Measurements from ENCODE around the gene DACT2. TPM values are rescaled to one million over a fixed set of nuclear protein-coding genes. Genes with fewer than 3 reads are reported as not detected.
"Not testable (repeated sequence)": the region's sequence is repeated elsewhere in the genome, so short reads cannot be mapped to it uniquely, and the experiment has no call there.

The DACT2 gene
- polyA plus RNA-seq, 2 donors = 0.83 to 1.2 TPM

GRCh38 chr6:168273441-168274036 is 46.0 kb downstream of the DACT2 start:
- Histone ChIP-seq H3K27ac (ENCODE audit: low read depth in 2 of 2, low read length in 1 of 2) (no peak overlapping the region), H3K36me3 (ENCODE audit: control insufficient read depth in 2 of 2, insufficient read depth in 2 of 2, low read length in 1 of 2) (no peaks in the 10 kb centered on the region), H3K9me3 (ENCODE audit: control insufficient read depth in 2 of 2, insufficient read depth in 1 of 2, low read depth in 1 of 2, low read length in 1 of 2) (no peaks in the 10 kb centered on the region), H3K4me1 (ENCODE audit: control insufficient read depth in 2 of 2, insufficient read depth in 2 of 2, low read length in 1 of 2) (peaks cover 0 to 8% of the 10 kb centered on the region in 2 donors), H3K4me3 (ENCODE audit: low read depth in 1 of 2, low read length in 2 of 2) (no peak overlapping the region), H3K27me3 (ENCODE audit: control insufficient read depth in 1 of 2, insufficient read depth in 2 of 2, low read length in 2 of 2) (no peaks in the 10 kb centered on the region)
- WGBS, 2 donors = 58 to 75% methylated on average over 17 of the region's 17 CpGs

- no peaks in the 10 kb centered on the region for H3K9me3 ChIP-seq (ENCODE audit: control insufficient read depth in 2 of 2, insufficient read depth in 1 of 2, low read depth in 1 of 2, low read length in 1 of 2)
- peaks cover 0 to 8% of the 10 kb centered on the region in 2 donors for H3K4me1 ChIP-seq (ENCODE audit: control insufficient read depth in 2 of 2, insufficient read depth in 2 of 2, low read length in 1 of 2)
- no peak overlapping the region for H3K4me3 ChIP-seq (ENCODE audit: low read depth in 1 of 2, low read length in 2 of 2)
- 32% methylated on average over 17 of the region's 17 CpGs for WGBS, 2 donors
- H3K27me3 ChIP-seq (ENCODE audit: control insufficient read depth in 1 of 2, insufficient read depth in 2 of 2, low read length in 2 of 2) = no peaks in the 10 kb centered on the region
- no peak overlapping the region for H3K27ac ChIP-seq (ENCODE audit: low read depth in 2 of 2, low read length in 1 of 2)
- no peaks in the 10 kb centered on the region for H3K36me3 ChIP-seq (ENCODE audit: control insufficient read depth in 2 of 2, insufficient read depth in 2 of 2, low read length in 1 of 2)
Observed at GRCh38 chr6:168272415-168273325, 46.9 kb downstream of the DACT2 start.

GRCh38 chr6:168270274-168271172 is 49.1 kb downstream of the DACT2 start:
- Histone ChIP-seq H3K27me3 (ENCODE audit: control insufficient read depth in 1 of 2, insufficient read depth in 2 of 2, low read length in 2 of 2) (no peaks in the 10 kb centered on the region), H3K9me3 (ENCODE audit: control insufficient read depth in 2 of 2, insufficient read depth in 1 of 2, low read depth in 1 of 2, low read length in 1 of 2) (no peaks in the 10 kb centered on the region), H3K4me1 (ENCODE audit: control insufficient read depth in 2 of 2, insufficient read depth in 2 of 2, low read length in 1 of 2) (peaks cover 0 to 8% of the 10 kb centered on the region in 2 donors), H3K36me3 (ENCODE audit: control insufficient read depth in 2 of 2, insufficient read depth in 2 of 2, low read length in 1 of 2) (no peaks in the 10 kb centered on the region), H3K27ac (ENCODE audit: low read depth in 2 of 2, low read length in 1 of 2) (no peak overlapping the region), H3K4me3 (ENCODE audit: low read depth in 1 of 2, low read length in 2 of 2) (no peak overlapping the region)
- 87 to 91% methylated on average over 19 of the region's 19 CpGs for WGBS, 2 donors

GRCh38 chr6:168269455-168270243 is 49.9 kb downstream of the DACT2 start:
- Histone ChIP-seq H3K36me3 (ENCODE audit: control insufficient read depth in 2 of 2, insufficient read depth in 2 of 2, low read length in 1 of 2) (no peaks in the 10 kb centered on the region), H3K4me3 (ENCODE audit: low read depth in 1 of 2, low read length in 2 of 2) (no peak overlapping the region), H3K27ac (ENCODE audit: low read depth in 2 of 2, low read length in 1 of 2) (no peak overlapping the region), H3K4me1 (ENCODE audit: control insufficient read depth in 2 of 2, insufficient read depth in 2 of 2, low read length in 1 of 2) (peaks cover 0 to 8% of the 10 kb centered on the region in 2 donors), H3K9me3 (ENCODE audit: control insufficient read depth in 2 of 2, insufficient read depth in 1 of 2, low read depth in 1 of 2, low read length in 1 of 2) (no peaks in the 10 kb centered on the region), H3K27me3 (ENCODE audit: control insufficient read depth in 1 of 2, insufficient read depth in 2 of 2, low read length in 2 of 2) (no peaks in the 10 kb centered on the region)
- 91 to 95% methylated on average over 16 of the region's 16 CpGs for WGBS, 2 donors

GRCh38 chr6:168268755-168269154 is 50.8 kb downstream of the DACT2 start:
- Histone ChIP-seq H3K36me3 (ENCODE audit: control insufficient read depth in 2 of 2, insufficient read depth in 2 of 2, low read length in 1 of 2) (no peaks in the 10 kb centered on the region), H3K4me1 (ENCODE audit: control insufficient read depth in 2 of 2, insufficient read depth in 2 of 2, low read length in 1 of 2) (peaks cover 0 to 8% of the 10 kb centered on the region in 2 donors), H3K27me3 (ENCODE audit: control insufficient read depth in 1 of 2, insufficient read depth in 2 of 2, low read length in 2 of 2) (no peaks in the 10 kb centered on the region), H3K4me3 (ENCODE audit: low read depth in 1 of 2, low read length in 2 of 2) (no peak overlapping the region), H3K27ac (ENCODE audit: low read depth in 2 of 2, low read length in 1 of 2) (no peak overlapping the region), H3K9me3 (ENCODE audit: control insufficient read depth in 2 of 2, insufficient read depth in 1 of 2, low read depth in 1 of 2, low read length in 1 of 2) (no peaks in the 10 kb centered on the region)
- WGBS, 2 donors = 28 to 59% methylated on average over 1 of the region's 1 CpG

- H3K4me1 ChIP-seq (ENCODE audit: control insufficient read depth in 2 of 2, insufficient read depth in 2 of 2, low read length in 1 of 2); H3K27me3 ChIP-seq (ENCODE audit: control insufficient read depth in 1 of 2, insufficient read depth in 2 of 2, low read length in 2 of 2); H3K36me3 ChIP-seq (ENCODE audit: control insufficient read depth in 2 of 2, insufficient read depth in 2 of 2, low read length in 1 of 2); H3K9me3 ChIP-seq (ENCODE audit: control insufficient read depth in 2 of 2, insufficient read depth in 1 of 2, low read depth in 1 of 2, low read length in 1 of 2); H3K27ac ChIP-seq (ENCODE audit: low read depth in 2 of 2, low read length in 1 of 2); H3K4me3 ChIP-seq (ENCODE audit: low read depth in 1 of 2, low read length in 2 of 2): not testable (repeated sequence)
- WGBS, 2 donors = 77 to 86% methylated on average over 3 of the region's 3 CpGs
Observed at GRCh38 chr6:168267779-168268178, 51.8 kb downstream of the DACT2 start.

GRCh38 chr6:168265827-168266815 is 53.5 kb downstream of the DACT2 start:
- Histone ChIP-seq H3K4me1 (ENCODE audit: control insufficient read depth in 2 of 2, insufficient read depth in 2 of 2, low read length in 1 of 2) (peaks cover 0 to 2% of the 10 kb centered on the region in 2 donors), H3K27me3 (ENCODE audit: control insufficient read depth in 1 of 2, insufficient read depth in 2 of 2, low read length in 2 of 2) (no peaks in the 10 kb centered on the region), H3K36me3 (ENCODE audit: control insufficient read depth in 2 of 2, insufficient read depth in 2 of 2, low read length in 1 of 2) (no peaks in the 10 kb centered on the region), H3K27ac (ENCODE audit: low read depth in 2 of 2, low read length in 1 of 2) (no peak overlapping the region), H3K9me3 (ENCODE audit: control insufficient read depth in 2 of 2, insufficient read depth in 1 of 2, low read depth in 1 of 2, low read length in 1 of 2) (no peaks in the 10 kb centered on the region), H3K4me3 (ENCODE audit: low read depth in 1 of 2, low read length in 2 of 2) (no peak overlapping the region)
- WGBS, 2 donors = 70 to 73% methylated on average over 15 of the region's 15 CpGs

- H3K27ac ChIP-seq (ENCODE audit: low read depth in 2 of 2, low read length in 1 of 2) = no peak overlapping the region
- 73 to 81% methylated on average over 15 of the region's 15 CpGs for WGBS, 2 donors
- peaks cover 0 to 2% of the 10 kb centered on the region in 2 donors for H3K4me1 ChIP-seq (ENCODE audit: control insufficient read depth in 2 of 2, insufficient read depth in 2 of 2, low read length in 1 of 2)
- H3K4me3 ChIP-seq (ENCODE audit: low read depth in 1 of 2, low read length in 2 of 2) = no peak overlapping the region
- H3K9me3 ChIP-seq (ENCODE audit: control insufficient read depth in 2 of 2, insufficient read depth in 1 of 2, low read depth in 1 of 2, low read length in 1 of 2) = no peaks in the 10 kb centered on the region
- H3K36me3 ChIP-seq (ENCODE audit: control insufficient read depth in 2 of 2, insufficient read depth in 2 of 2, low read length in 1 of 2) = no peaks in the 10 kb centered on the region
- H3K27me3 ChIP-seq (ENCODE audit: control insufficient read depth in 1 of 2, insufficient read depth in 2 of 2, low read length in 2 of 2) = no peaks in the 10 kb centered on the region
Observed at GRCh38 chr6:168265394-168265793, 54.2 kb downstream of the DACT2 start.

All from esophagus (tissue), 2 donors.